Measurements from ENCODE around the gene UPK2. TPM values are rescaled to one million over a fixed set of nuclear protein-coding genes. Genes with fewer than 3 reads are reported as not detected.
A peak's percentile ranks its signal among the peaks of the same experiment; 100 is the strongest.

UPK2 gene
- total RNA-seq, 1 experiment from 2014 or later, result 3.5 TPM

DNA sequence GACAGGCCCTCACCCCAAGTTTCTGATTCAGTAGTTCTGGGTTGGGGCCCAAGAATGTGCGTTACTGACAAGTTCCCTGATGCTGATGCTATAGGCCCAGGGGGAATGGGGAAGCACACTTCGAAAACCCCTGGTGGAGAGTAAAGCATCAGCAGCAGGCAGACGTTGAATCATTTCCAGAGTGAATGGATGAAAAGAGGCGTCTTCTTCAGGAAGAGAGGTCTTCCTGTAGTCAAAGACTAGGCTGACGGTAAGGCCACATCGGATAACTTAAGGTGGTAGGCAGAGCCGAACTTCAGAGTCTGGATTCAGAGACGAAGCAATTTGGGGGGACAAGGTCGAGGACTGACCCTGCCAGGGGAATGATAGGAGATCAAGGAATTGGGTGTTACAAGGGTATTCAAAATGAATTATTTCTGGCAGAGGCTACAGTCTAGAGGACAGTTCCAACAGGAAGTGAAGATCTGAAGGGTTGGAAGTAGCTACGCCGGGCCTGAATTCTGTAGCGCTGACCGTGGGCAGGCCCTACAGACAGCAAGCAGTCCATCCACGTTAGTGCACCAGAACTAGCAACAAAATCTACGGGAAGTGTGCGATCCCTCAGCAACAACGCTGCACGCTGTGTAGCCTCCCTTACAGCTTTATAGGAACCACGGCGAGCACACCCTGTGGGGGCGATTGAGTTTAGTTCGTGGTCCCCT is 41.0 kb downstream of the UPK2 start:
- Mint-ChIP-seq H3K4me3 (ENCODE audit: low read depth, unreplicated experiment) (peak overlapping the region; percentile 99), H3K27ac (ENCODE audit: unreplicated experiment) (peak overlapping the region; percentile 42), H3K9me3 (ENCODE audit: low read depth, unreplicated experiment) (no peaks in the 10 kb centered on the region), H3K27me3 (ENCODE audit: unreplicated experiment) (no peaks in the 10 kb centered on the region), H3K36me3 (ENCODE audit: insufficient read depth, unreplicated experiment) (peaks cover 34% of the 10 kb centered on the region), H3K4me1 (ENCODE audit: low read depth, unreplicated experiment) (peaks cover 9% of the 10 kb centered on the region)
- TSS peak; percentile 28 for BruUV-seq (replicated peaks)
- TF ChIP-seq, protein P1, sequence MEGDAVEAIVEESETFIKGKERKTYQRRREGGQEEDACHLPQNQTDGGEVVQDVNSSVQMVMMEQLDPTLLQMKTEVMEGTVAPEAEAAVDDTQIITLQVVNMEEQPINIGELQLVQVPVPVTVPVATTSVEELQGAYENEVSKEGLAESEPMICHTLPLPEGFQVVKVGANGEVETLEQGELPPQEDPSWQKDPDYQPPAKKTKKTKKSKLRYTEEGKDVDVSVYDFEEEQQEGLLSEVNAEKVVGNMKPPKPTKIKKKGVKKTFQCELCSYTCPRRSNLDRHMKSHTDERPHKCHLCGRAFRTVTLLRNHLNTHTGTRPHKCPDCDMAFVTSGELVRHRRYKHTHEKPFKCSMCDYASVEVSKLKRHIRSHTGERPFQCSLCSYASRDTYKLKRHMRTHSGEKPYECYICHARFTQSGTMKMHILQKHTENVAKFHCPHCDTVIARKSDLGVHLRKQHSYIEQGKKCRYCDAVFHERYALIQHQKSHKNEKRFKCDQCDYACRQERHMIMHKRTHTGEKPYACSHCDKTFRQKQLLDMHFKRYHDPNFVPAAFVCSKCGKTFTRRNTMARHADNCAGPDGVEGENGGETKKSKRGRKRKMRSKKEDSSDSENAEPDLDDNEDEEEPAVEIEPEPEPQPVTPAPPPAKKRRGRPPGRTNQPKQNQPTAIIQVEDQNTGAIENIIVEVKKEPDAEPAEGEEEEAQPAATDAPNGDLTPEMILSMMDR (IDR thresholded peaks at IDR 0.05; ENCODE audit: unreplicated experiment), result no peak
- CTCF ChIA-PET, result no interaction called here
- DNase-seq, result no peak
- intact Hi-C loops (cut with micrococcal nuclease; ENCODE audit: unreplicated experiment), result no loop called here

DNA sequence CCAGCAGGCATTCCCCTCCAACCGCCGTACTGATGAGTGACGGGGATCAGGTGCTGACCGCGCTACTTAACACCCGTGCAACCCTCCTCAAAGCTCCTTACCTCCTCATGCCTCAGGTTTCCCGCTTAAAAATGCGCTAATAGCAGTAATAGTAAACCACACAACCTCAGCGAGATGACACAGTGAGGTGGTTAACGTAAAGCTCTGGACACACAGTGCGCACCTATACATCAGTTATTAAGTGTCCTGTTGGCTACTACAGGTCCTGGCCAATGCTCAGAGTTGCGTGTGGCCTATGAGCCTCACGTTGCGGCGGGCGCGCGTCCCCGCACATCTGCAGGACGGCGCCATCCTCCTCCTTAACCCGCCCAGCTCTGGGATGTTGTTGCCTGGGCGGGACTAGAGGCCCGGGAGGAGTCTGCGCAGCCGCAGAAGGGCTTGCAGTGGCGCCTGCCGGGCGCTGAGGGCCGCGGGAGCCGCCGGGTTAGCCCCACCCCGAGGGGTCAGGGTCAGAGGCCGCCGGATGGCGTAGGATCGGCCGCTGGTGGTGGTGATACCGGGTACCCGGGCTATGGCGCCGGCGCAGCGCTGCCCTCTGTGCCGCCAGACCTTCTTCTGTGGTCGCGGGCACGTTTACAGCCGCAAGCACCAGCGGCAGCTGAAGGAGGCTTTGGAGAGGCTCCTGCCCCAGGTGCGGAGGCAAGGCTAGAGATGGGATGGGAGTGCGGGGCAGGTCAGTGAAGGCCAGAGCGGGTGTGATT is 41.7 kb downstream of the UPK2 start, which contains the start of gene CENATAC:
Gene CENATAC, plus strand, starts transcription at position 512 of the 761 bp plus-strand sequence. Its CDS starts 60 bp downstream, at position 572.
- Mint-ChIP-seq H3K27me3 (ENCODE audit: unreplicated experiment) (no peaks in the 10 kb centered on the region), H3K36me3 (ENCODE audit: insufficient read depth, unreplicated experiment) (peaks cover 34% of the 10 kb centered on the region), H3K9me3 (ENCODE audit: low read depth, unreplicated experiment) (no peaks in the 10 kb centered on the region), H3K4me1 (ENCODE audit: low read depth, unreplicated experiment) (peaks cover 9% of the 10 kb centered on the region), H3K27ac (ENCODE audit: unreplicated experiment) (peak within 1 kb of the TSS; percentile 45), H3K4me3 (ENCODE audit: low read depth, unreplicated experiment) (peak within 1 kb of the TSS; percentile 99)
- no TSS peak for BruUV-seq (replicated peaks)
- intact Hi-C loops (cut with micrococcal nuclease; ENCODE audit: unreplicated experiment), result no loop called here
- TF ChIP-seq, protein P1 (IDR thresholded peaks at IDR 0.05; ENCODE audit: unreplicated experiment), result no peak
- CTCF ChIA-PET, result no interaction called here
- DNase-seq, result peak; percentile 87

DNA sequence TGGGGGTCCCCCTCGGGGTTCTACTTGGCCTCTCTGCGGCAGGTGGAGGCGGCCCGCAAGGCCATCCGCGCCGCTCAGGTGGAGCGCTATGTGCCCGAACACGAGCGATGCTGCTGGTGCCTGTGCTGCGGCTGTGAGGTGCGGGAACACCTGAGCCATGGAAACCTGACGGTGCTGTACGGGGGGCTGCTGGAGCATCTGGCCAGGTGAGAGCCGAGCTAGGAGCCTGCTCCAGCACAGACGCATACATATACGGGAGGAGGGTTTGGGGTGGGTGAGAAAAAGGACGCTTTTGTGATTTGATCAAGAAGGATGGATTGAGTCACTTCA is 42.3 kb downstream of the UPK2 start:
- Mint-ChIP-seq H3K27me3 (ENCODE audit: unreplicated experiment) (no peaks in the 10 kb centered on the region), H3K4me1 (ENCODE audit: low read depth, unreplicated experiment) (peaks cover 9% of the 10 kb centered on the region), H3K27ac (ENCODE audit: unreplicated experiment) (peak overlapping the region; percentile 45), H3K36me3 (ENCODE audit: insufficient read depth, unreplicated experiment) (peaks cover 39% of the 10 kb centered on the region), H3K9me3 (ENCODE audit: low read depth, unreplicated experiment) (no peaks in the 10 kb centered on the region), H3K4me3 (ENCODE audit: low read depth, unreplicated experiment) (peak overlapping the region; percentile 99)
- CTCF ChIA-PET, result interaction anchor here (1.0 kb wide), 1 partner anchor 308 kb away, joined by 3 read pairs; no protein-coding TSS in a partner anchor
- TF ChIP-seq, protein P1 (IDR thresholded peaks at IDR 0.05; ENCODE audit: unreplicated experiment), result no peak
- peak; percentile 10 for DNase-seq
- intact Hi-C loops (cut with micrococcal nuclease; ENCODE audit: unreplicated experiment), result no loop called here
- no TSS peak for BruUV-seq (replicated peaks)

DNA sequence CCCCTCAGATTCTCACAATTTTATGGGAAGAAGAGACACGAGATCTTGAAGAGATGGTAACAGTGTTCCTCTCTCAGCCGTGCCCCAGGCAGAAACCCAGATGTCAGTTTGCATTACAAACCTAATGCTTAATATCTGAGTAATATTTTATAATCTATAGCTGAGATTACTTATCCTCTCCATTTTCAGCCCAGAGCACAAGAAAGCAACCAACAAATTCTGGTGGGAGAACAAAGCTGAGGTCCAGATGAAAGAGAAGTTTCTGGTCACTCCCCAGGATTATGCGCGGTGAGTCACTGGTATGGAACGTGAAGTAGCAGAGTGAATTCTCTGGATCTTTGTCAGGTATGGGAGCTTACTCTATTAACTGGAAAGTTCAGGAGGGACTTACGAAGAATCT is 42.7 kb downstream of the UPK2 start:
- CTCF ChIA-PET, result interaction anchor here (1.0 kb wide), 1 partner anchor 309 kb away, joined by 3 read pairs; no protein-coding TSS in a partner anchor
- no peaks in the 10 kb centered on the region for H3K9me3 Mint-ChIP-seq (ENCODE audit: low read depth, unreplicated experiment)
- peak overlapping the region; percentile 45 for H3K27ac Mint-ChIP-seq (ENCODE audit: unreplicated experiment)
- intact Hi-C loops (cut with micrococcal nuclease; ENCODE audit: unreplicated experiment), result no loop called here
- peaks cover 43% of the 10 kb centered on the region for H3K36me3 Mint-ChIP-seq (ENCODE audit: insufficient read depth, unreplicated experiment)
- DNase-seq, result peak; percentile 59
- BruUV-seq (replicated peaks), result TSS peak; percentile 46
- no peaks in the 10 kb centered on the region for H3K27me3 Mint-ChIP-seq (ENCODE audit: unreplicated experiment)
- peaks cover 9% of the 10 kb centered on the region for H3K4me1 Mint-ChIP-seq (ENCODE audit: low read depth, unreplicated experiment)
- TF ChIP-seq, protein P1 (IDR thresholded peaks at IDR 0.05; ENCODE audit: unreplicated experiment), result no peak
- peak overlapping the region; percentile 99 for H3K4me3 Mint-ChIP-seq (ENCODE audit: low read depth, unreplicated experiment)
